CD4-positive, alpha-beta T cell (primary cell): ENCODE measurements around the gene TMEFF1. TPM values are rescaled to one million over a fixed set of nuclear protein-coding genes. Genes with fewer than 3 reads are reported as not detected.

Source experiments
- ATAC-seq: fragments of 200-7000 bp; cut with Tn5 transposase; one replicate; pipeline ENCODE4 v1.10.0; 2022; ENCODE audit warnings: mild to moderate bottlenecking; ENCODE audit not compliant: poor library complexity
- CTCF ChIA-PET: fragments of 350-600 bp; sonication (Branson Sonifier 250); formaldehyde crosslinking; loops from one replicate; lab custom pipeline; 2021; ENCODE audit warnings: antibody characterized with exemption, inconsistent platforms; lab: Charles Lee
- POLR2A ChIA-PET: fragments of 350-600 bp; sonication (Branson Sonifier 250); formaldehyde crosslinking; loops from one replicate; lab custom pipeline; 2021; ENCODE audit warnings: antibody characterized with exemption, inconsistent platforms; lab: Charles Lee
- DNase-seq, 14 experiments: peaks; one replicate each; pipeline ENCODE4 v3.0.0-alpha.2; 2013 to 2020; ENCODE audit warnings: mixed read lengths in 2 of 14
- H3K27ac ChIP-seq, 2 donors: one replicate each; pipeline versions ENCODE4 v1.5.1 to v1.7.0; 2013; ENCODE audit warnings: low read length in 2 of 2, low read depth in 1 of 2, mild to moderate bottlenecking in 1 of 2
- H3K27me3 ChIP-seq, 2 experiments: 1 replicate in 1 of 2; 2 replicates in 1 of 2; pipeline versions ENCODE4 v1.6.1 to v1.7.0; 2013; ENCODE audit warnings: low read length in 2 of 2, control low read depth in 1 of 2, mild to moderate bottlenecking in 1 of 2, moderate library complexity in 1 of 2; ENCODE audit not compliant: insufficient read depth in 2 of 2, control insufficient read depth in 1 of 2
- H3K36me3 ChIP-seq: one replicate; pipeline ENCODE4 v1.6.1; 2013; ENCODE audit warnings: low read length, control low read depth; ENCODE audit not compliant: insufficient read depth
- H3K4me1 ChIP-seq: one replicate; pipeline ENCODE4 v1.6.1; 2013; ENCODE audit warnings: low read length, control low read depth; ENCODE audit not compliant: insufficient read depth
- H3K4me3 ChIP-seq: one replicate; pipeline ENCODE4 v1.5.1; 2013; ENCODE audit warnings: mild to moderate bottlenecking, low read length, moderate library complexity
- H3K9me3 ChIP-seq, 2 experiments: 1 replicate in 1 of 2; 2 replicates in 1 of 2; pipeline versions ENCODE4 v1.6.1 to v1.7.0; 2013; ENCODE audit warnings: low read length in 2 of 2, mild to moderate bottlenecking in 2 of 2, control low read depth in 1 of 2, moderate library complexity in 1 of 2; ENCODE audit not compliant: control insufficient read depth in 1 of 2, insufficient read depth in 1 of 2
- H3K27ac Mint-ChIP-seq: one replicate; pipeline ENCODE4 v1.8.0; 2020; ENCODE audit warnings: mixed read lengths
- H3K27me3 Mint-ChIP-seq: one replicate; pipeline ENCODE4 v1.8.0; 2021; ENCODE audit warnings: mixed read lengths
- H3K36me3 Mint-ChIP-seq: one replicate; pipeline ENCODE4 v1.8.0; 2021; ENCODE audit warnings: low read depth, mixed read lengths
- H3K4me1 Mint-ChIP-seq: one replicate; pipeline ENCODE4 v1.8.0; 2021; ENCODE audit warnings: low read depth, mixed read lengths
- H3K4me3 Mint-ChIP-seq: one replicate; pipeline ENCODE4 v1.8.0; 2020; ENCODE audit warnings: mild to moderate bottlenecking, mixed read lengths
- H3K9me3 Mint-ChIP-seq: one replicate; pipeline ENCODE4 v1.8.0; 2020; ENCODE audit warnings: mixed read lengths
- CTCF ChIP-seq: fragments of 200-600 bp; IDR thresholded peaks from one replicate; pipeline ENCODE4 v1.8.0; 2022; ENCODE audit warnings: antibody characterized with exemption, mild to moderate bottlenecking
- intact Hi-C, 2 experiments: fragments of 100-400 bp; cut with DNase I in 1 of 2; cut with micrococcal nuclease in 1 of 2; formaldehyde crosslinking; loops; one replicate each; pipeline versions ENCODE4 v1.15.1 to v1.9.0; 2023 to 2025; cut with DNase I, micrococcal nuclease
- total RNA-seq, 174 experiments: library from RNA in 2 of 174; stranded (reverse) in 2 of 174; gene quantifications; one replicate each; pipeline ENCODE4 v1.2.3 and lab custom pipeline; 2021 to 2026

The TMEFF1 gene
- total RNA-seq, 2 experiments from 2014 or later: not detected

GRCh38 chr9:100578610-100579009 lies 105.7 kb downstream of the TMEFF1 start:
- no peak for TF ChIP-seq CTCF
- Mint-ChIP-seq H3K27me3 (no peaks in the 10 kb centered on the region), H3K4me1 (no peaks in the 10 kb centered on the region), H3K36me3 (no peaks in the 10 kb centered on the region), H3K9me3 (no peaks in the 10 kb centered on the region), H3K27ac (no peak overlapping the region), H3K4me3 (no peak overlapping the region)
- Histone ChIP-seq H3K4me1 (no peaks in the 10 kb centered on the region), H3K27ac (no peak overlapping the region), H3K4me3 (no peak overlapping the region), H3K36me3 (no peaks in the 10 kb centered on the region), H3K9me3 (no peaks in the 10 kb centered on the region), H3K27me3 (peaks cover 0 to 2% of the 10 kb centered on the region in 2 experiments)
- ChIA-PET POLR2A (no interaction called here), CTCF (no interaction called here)
- ATAC-seq: no peak
- intact Hi-C loops: loop anchor here in 1 of 2 experiments (10.0 kb wide), 1 partner anchor 64 kb away; no protein-coding TSS in a partner anchor
- no peak for DNase-seq

GRCh38 chr9:100579665-100580064 lies 106.7 kb downstream of the TMEFF1 start:
- H3K4me1 ChIP-seq: no peaks in the 10 kb centered on the region
- Mint-ChIP-seq H3K27ac (no peak overlapping the region), H3K36me3 (no peaks in the 10 kb centered on the region), H3K9me3 (no peaks in the 10 kb centered on the region), H3K4me3 (no peak overlapping the region), H3K27me3 (no peaks in the 10 kb centered on the region), H3K4me1 (no peaks in the 10 kb centered on the region)
- CTCF ChIA-PET: no interaction called here
- H3K36me3 ChIP-seq: no peaks in the 10 kb centered on the region
- DNase-seq (no peak), ATAC-seq (no peak)
- POLR2A ChIA-PET: no interaction called here
- no peak overlapping the region for H3K27ac ChIP-seq
- peaks cover 0 to 2% of the 10 kb centered on the region in 2 experiments for H3K27me3 ChIP-seq
- H3K9me3 ChIP-seq: no peaks in the 10 kb centered on the region
- no peak for TF ChIP-seq CTCF
- intact Hi-C loops: loop anchor here in 1 of 2 experiments (10.0 kb wide), 1 partner anchor 65 kb away; no protein-coding TSS in a partner anchor
- H3K4me3 ChIP-seq: no peak overlapping the region

GRCh38 chr9:100580257-100580656 lies 107.3 kb downstream of the TMEFF1 start:
- H3K27ac ChIP-seq: no peak overlapping the region
- Mint-ChIP-seq H3K4me1 (no peaks in the 10 kb centered on the region), H3K36me3 (no peaks in the 10 kb centered on the region), H3K9me3 (no peaks in the 10 kb centered on the region), H3K27ac (no peak overlapping the region), H3K4me3 (no peak overlapping the region), H3K27me3 (no peaks in the 10 kb centered on the region)
- intact Hi-C loops: no loop called here
- H3K27me3 ChIP-seq: peaks cover 0 to 2% of the 10 kb centered on the region in 2 experiments
- H3K9me3 ChIP-seq: no peaks in the 10 kb centered on the region
- DNase-seq (no peak), ATAC-seq (no peak)
- CTCF ChIA-PET: no interaction called here
- H3K4me1 ChIP-seq: no peaks in the 10 kb centered on the region
- POLR2A ChIA-PET: no interaction called here
- no peak overlapping the region for H3K4me3 ChIP-seq
- TF ChIP-seq CTCF: no peak
- no peaks in the 10 kb centered on the region for H3K36me3 ChIP-seq
